CD8-positive, alpha-beta memory T cell (primary cell): ENCODE results near the gene ROPN1L. TPM values are rescaled to one million over a fixed set of nuclear protein-coding genes. Genes with fewer than 3 reads are reported as not detected.

ENCODE experiments used
- CTCF ChIA-PET: fragments of 350-600 bp; sonication (Branson Sonifier 250); formaldehyde crosslinking; loops from one replicate; lab custom pipeline; 2021; ENCODE audit warnings: antibody characterized with exemption; lab: Charles Lee
- POLR2A ChIA-PET: fragments of 350-600 bp; sonication (Branson Sonifier 250); formaldehyde crosslinking; loops from one replicate; lab custom pipeline; 2021; ENCODE audit warnings: antibody characterized with exemption; lab: Charles Lee
- DNase-seq, 5 donors: peaks; one replicate each; pipeline versions ENCODE4 v3.0.0 to v3.0.0-alpha.2; 2020 to 2022; ENCODE audit warnings: mixed read lengths in 1 of 5
- H3K27ac ChIP-seq: one replicate; pipeline ENCODE4 v1.7.0; 2013; ENCODE audit warnings: low read depth, mild to moderate bottlenecking, low read length, moderate library complexity
- H3K27me3 ChIP-seq: 2 replicates; pipeline ENCODE4 v1.7.0; 2013; ENCODE audit warnings: low read length, mild to moderate bottlenecking; ENCODE audit not compliant: insufficient read depth, poor library complexity, severe bottlenecking
- H3K36me3 ChIP-seq: 2 replicates; pipeline ENCODE4 v1.7.0; 2013; ENCODE audit warnings: mild to moderate bottlenecking, low read length, moderate library complexity; ENCODE audit not compliant: insufficient read depth
- H3K4me1 ChIP-seq: 2 replicates; pipeline ENCODE4 v1.7.0; 2013; ENCODE audit warnings: mild to moderate bottlenecking, low read length, moderate library complexity; ENCODE audit not compliant: insufficient read depth
- H3K4me3 ChIP-seq: 2 replicates; pipeline ENCODE4 v1.7.0; 2013; ENCODE audit warnings: mild to moderate bottlenecking, low read length
- H3K9me3 ChIP-seq: 2 replicates; pipeline ENCODE4 v1.7.0; 2013; ENCODE audit warnings: mild to moderate bottlenecking, low read length
- H3K27ac Mint-ChIP-seq, 8 donors: one replicate each; pipeline ENCODE4 v1.8.0; 2020 to 2021; ENCODE audit warnings: mixed read lengths in 8 of 8, mild to moderate bottlenecking in 6 of 8, inconsistent platforms in 3 of 8, moderate library complexity in 3 of 8
- H3K27me3 Mint-ChIP-seq, 2 donors: one replicate each; pipeline ENCODE4 v1.8.0; 2020 to 2021; ENCODE audit warnings: mixed read lengths in 2 of 2, mild to moderate bottlenecking in 1 of 2, moderate library complexity in 1 of 2
- H3K36me3 Mint-ChIP-seq, 3 donors: one replicate each; pipeline ENCODE4 v1.8.0; 2020 to 2021; ENCODE audit warnings: mixed read lengths in 3 of 3, inconsistent platforms in 1 of 3, mild to moderate bottlenecking in 1 of 3
- H3K4me1 Mint-ChIP-seq, 3 donors: one replicate each; pipeline ENCODE4 v1.8.0; 2020 to 2021; ENCODE audit warnings: mixed read lengths in 3 of 3, inconsistent platforms in 1 of 3, mild to moderate bottlenecking in 1 of 3
- H3K4me3 Mint-ChIP-seq, 7 donors: one replicate each; pipeline ENCODE4 v1.8.0; 2020 to 2021; ENCODE audit warnings: mixed read lengths in 7 of 7, mild to moderate bottlenecking in 6 of 7, moderate library complexity in 4 of 7, inconsistent platforms in 2 of 7
- H3K9me3 Mint-ChIP-seq, 5 donors: one replicate each; pipeline ENCODE4 v1.8.0; 2020 to 2022; ENCODE audit warnings: mixed read lengths in 5 of 5, mild to moderate bottlenecking in 3 of 5, moderate library complexity in 2 of 5, inconsistent platforms in 1 of 5
- polyA plus RNA-seq: library from polyadenylated mRNA; unstranded; fragments of 300-500 nt; fragmentation: Illumina TruSeq; gene quantifications from one replicate; pipeline ENCODE4 v1.2.3, GENCODE V29; 2021
- total RNA-seq, 2 experiments: library from RNA; stranded (reverse); gene quantifications; one replicate each; pipeline ENCODE4 v1.2.3, GENCODE V29; 2021

The ROPN1L gene
- total and polyA plus RNA-seq, 3 experiments from 2014 or later: 0.22 to 2.9 TPM; not detected in 1

GRCh38 chr5:10431415-10431814 lies 10.3 kb upstream of the ROPN1L start:
- H3K27me3 ChIP-seq: no peaks in the 10 kb centered on the region
- Mint-ChIP-seq H3K27me3 (no peaks in the 10 kb centered on the region), H3K4me1 (peaks cover 3 to 23% (median 11%) of the 10 kb centered on the region in 3 donors), H3K4me3 (no peak overlapping the region), H3K9me3 (no peaks in the 10 kb centered on the region), H3K27ac (peak overlapping the region in 5 of 8 donors; percentile 28 to 85 (median 59)), H3K36me3 (peaks cover 9 to 82% (median 27%) of the 10 kb centered on the region in 3 donors)
- H3K9me3 ChIP-seq: no peaks in the 10 kb centered on the region
- ChIA-PET POLR2A (no interaction called here), CTCF (no interaction called here)
- H3K4me1 ChIP-seq: no peaks in the 10 kb centered on the region
- H3K4me3 ChIP-seq: no peak overlapping the region
- H3K27ac ChIP-seq: no peak overlapping the region
- peaks cover 47% of the 10 kb centered on the region for H3K36me3 ChIP-seq
- no peak for DNase-seq

GRCh38 chr5:10432059-10433008 lies 9.3 kb upstream of the ROPN1L start:
- peaks cover 3 to 18% (median 11%) of the 10 kb centered on the region in 3 donors for H3K4me1 Mint-ChIP-seq
- H3K9me3 Mint-ChIP-seq: no peaks in the 10 kb centered on the region
- no peaks in the 10 kb centered on the region for H3K9me3 ChIP-seq
- H3K4me3 Mint-ChIP-seq: no peak overlapping the region
- H3K4me1 ChIP-seq: no peaks in the 10 kb centered on the region
- no peak for DNase-seq
- H3K27ac Mint-ChIP-seq: peak overlapping the region in 5 of 8 donors; percentile 3 to 90 (median 42)
- H3K36me3 Mint-ChIP-seq: peaks cover 3 to 79% (median 26%) of the 10 kb centered on the region in 3 donors
- H3K27me3 ChIP-seq: no peaks in the 10 kb centered on the region
- H3K4me3 ChIP-seq: no peak overlapping the region
- POLR2A ChIA-PET: no interaction called here
- peaks cover 39% of the 10 kb centered on the region for H3K36me3 ChIP-seq
- CTCF ChIA-PET: no interaction called here
- no peak overlapping the region for H3K27ac ChIP-seq
- H3K27me3 Mint-ChIP-seq: no peaks in the 10 kb centered on the region

- peaks cover 3 to 27% (median 9%) of the 10 kb centered on the region in 3 donors for H3K4me1 Mint-ChIP-seq
These were observed 7.3 kb upstream of the ROPN1L start for GRCh38 chr5:10434392-10434791.

GRCh38 chr5:10438301-10438700 lies 3.4 kb upstream of the ROPN1L start:
- peak overlapping the region in 1 of 8 donors; percentile 28 for H3K27ac Mint-ChIP-seq
- H3K4me3 ChIP-seq: no peak overlapping the region
- H3K27me3 ChIP-seq: no peaks in the 10 kb centered on the region
- no peak overlapping the region for H3K4me3 Mint-ChIP-seq
- H3K4me1 Mint-ChIP-seq: peaks cover 14 to 34% (median 30%) of the 10 kb centered on the region in 3 donors
- no peak for DNase-seq
- no peaks in the 10 kb centered on the region for H3K27me3 Mint-ChIP-seq
- ChIA-PET CTCF (no interaction called here), POLR2A (no interaction called here)
- H3K9me3 Mint-ChIP-seq: no peaks in the 10 kb centered on the region
- peaks cover under 1 to 31% (median 6%) of the 10 kb centered on the region in 3 donors for H3K36me3 Mint-ChIP-seq
- peaks cover 5% of the 10 kb centered on the region for H3K36me3 ChIP-seq
- H3K9me3 ChIP-seq: no peaks in the 10 kb centered on the region
- H3K4me1 ChIP-seq: peaks cover 16% of the 10 kb centered on the region
- no peak overlapping the region for H3K27ac ChIP-seq

More at GRCh38 chr5:10434392-10434791, 7.3 kb upstream of the ROPN1L start:
- no peaks in the 10 kb centered on the region for H3K9me3 ChIP-seq
- no peak for DNase-seq
- H3K4me3 ChIP-seq: no peak overlapping the region
- POLR2A ChIA-PET: no interaction called here
- H3K4me1 ChIP-seq: no peaks in the 10 kb centered on the region
- no peaks in the 10 kb centered on the region for H3K27me3 Mint-ChIP-seq
- CTCF ChIA-PET: no interaction called here
- peaks cover 35% of the 10 kb centered on the region for H3K36me3 ChIP-seq
- H3K27ac Mint-ChIP-seq: no peak overlapping the region
- peaks cover 3 to 69% (median 23%) of the 10 kb centered on the region in 3 donors for H3K36me3 Mint-ChIP-seq
- no peak overlapping the region for H3K4me3 Mint-ChIP-seq
- H3K27me3 ChIP-seq: no peaks in the 10 kb centered on the region
- H3K9me3 Mint-ChIP-seq: no peaks in the 10 kb centered on the region
- H3K27ac ChIP-seq: no peak overlapping the region

- Mint-ChIP-seq H3K27me3 (no peaks in the 10 kb centered on the region), H3K4me1 (peaks cover 19 to 39% (median 34%) of the 10 kb centered on the region in 3 donors), H3K36me3 (peaks cover 0 to 18% (median 3%) of the 10 kb centered on the region in 3 donors), H3K9me3 (no peaks in the 10 kb centered on the region), H3K4me3 (peak overlapping the region in 2 of 7 donors; percentile 7 to 87), H3K27ac (peak overlapping the region in 4 of 8 donors; percentile 4 to 38 (median 14))
- Histone ChIP-seq H3K4me3 (no peak overlapping the region), H3K27ac (no peak overlapping the region), H3K27me3 (no peaks in the 10 kb centered on the region), H3K4me1 (peaks cover 28% of the 10 kb centered on the region), H3K9me3 (no peaks in the 10 kb centered on the region), H3K36me3 (no peaks in the 10 kb centered on the region)
- ChIA-PET CTCF (interaction anchor here (1.1 to 1.6 kb wide), 2 partner anchors 12 to 156 kb away, joined by 4 to 5 read pairs; no protein-coding TSS in a partner anchor), POLR2A (no interaction called here)
- no peak for DNase-seq
These were observed 2.0 kb upstream of the ROPN1L start for GRCh38 chr5:10439692-10440091.

GRCh38 chr5:10440367-10440990 lies 1.2 kb upstream of the ROPN1L start:
- H3K4me1 ChIP-seq: peaks cover 36% of the 10 kb centered on the region
- H3K27ac Mint-ChIP-seq: peak overlapping the region in 2 of 8 donors; percentile 37 to 72
- POLR2A ChIA-PET: no interaction called here
- H3K36me3 Mint-ChIP-seq: peaks cover 3 to 14% (median 4%) of the 10 kb centered on the region in 3 donors
- H3K27me3 Mint-ChIP-seq: no peaks in the 10 kb centered on the region
- DNase-seq: no peak
- peaks cover 0 to 3% (median 0%) of the 10 kb centered on the region in 5 donors for H3K9me3 Mint-ChIP-seq
- peaks cover 25 to 46% (median 41%) of the 10 kb centered on the region in 3 donors for H3K4me1 Mint-ChIP-seq
- H3K36me3 ChIP-seq: no peaks in the 10 kb centered on the region
- no peak overlapping the region for H3K4me3 ChIP-seq
- H3K27ac ChIP-seq: no peak overlapping the region
- peak overlapping the region; percentile 84 to 92 (median 86) for H3K4me3 Mint-ChIP-seq
- no peaks in the 10 kb centered on the region for H3K27me3 ChIP-seq
- no peaks in the 10 kb centered on the region for H3K9me3 ChIP-seq
- CTCF ChIA-PET: interaction anchor here (1.1 to 1.6 kb wide), 3 partner anchors 11 to 187 kb away, joined by 3 to 5 read pairs (median 4); no protein-coding TSS in a partner anchor

- DNase-seq: no peak
- Histone ChIP-seq H3K4me3 (peak overlapping the region; percentile 79), H3K4me1 (peaks cover 51% of the 10 kb centered on the region), H3K9me3 (no peaks in the 10 kb centered on the region), H3K27ac (no peak overlapping the region), H3K27me3 (no peaks in the 10 kb centered on the region), H3K36me3 (no peaks in the 10 kb centered on the region)
- H3K4me1 Mint-ChIP-seq: peaks cover 40 to 61% (median 57%) of the 10 kb centered on the region in 3 donors
- peak overlapping the region in 5 of 8 donors; percentile 14 to 77 (median 43) for H3K27ac Mint-ChIP-seq
- peaks cover 0 to 9% (median 6%) of the 10 kb centered on the region in 3 donors for H3K36me3 Mint-ChIP-seq
- ChIA-PET CTCF (interaction anchor here (0.9 to 1.6 kb wide), 4 partner anchors 19 to 186 kb away, joined by 3 to 4 read pairs (median 4); no protein-coding TSS in a partner anchor), POLR2A (interaction anchor here (1.1 kb wide), 1 partner anchor 89 kb away, joined by 4 read pairs; the partner anchor contains the start of gene MARCHF6)
- no peaks in the 10 kb centered on the region for H3K27me3 Mint-ChIP-seq
- peaks cover 0 to 3% (median 0%) of the 10 kb centered on the region in 5 donors for H3K9me3 Mint-ChIP-seq
- H3K4me3 Mint-ChIP-seq: peak overlapping the region; percentile 84 to 92 (median 86)
These were observed 335 bp downstream of the ROPN1L start for GRCh38 chr5:10441992-10442435.
